Gastrocnemius medialis (tissue), 4 donors: ENCODE results near the gene HSCB.

Experiments used
- POLR2A ChIP-seq, 2 donors: fragments of 450-650 bp; IDR thresholded peaks; one replicate each; pipeline ENCODE4 v1.6.1; 2017; ENCODE audit warnings: antibody characterized with exemption in 2 of 2, mild to moderate bottlenecking in 2 of 2, moderate library complexity in 2 of 2
- TF ChIP-seq, protein P1 (sequence below), 5 experiments: fragments of 450-650 bp in 3 of 5; fragments of 200-600 bp in 2 of 5; sonication (generic) in 2 of 5; IDR thresholded peaks in 4 of 5; conservative IDR thresholded peaks in 1 of 5; 1 replicate in 4 of 5; 2 replicates in 1 of 5; pipeline ENCODE4 v1.5.1; 2016 to 2019; ENCODE audit warnings: antibody characterized with exemption in 5 of 5, mild to moderate bottlenecking in 3 of 5, moderate library complexity in 3 of 5

DNA sequence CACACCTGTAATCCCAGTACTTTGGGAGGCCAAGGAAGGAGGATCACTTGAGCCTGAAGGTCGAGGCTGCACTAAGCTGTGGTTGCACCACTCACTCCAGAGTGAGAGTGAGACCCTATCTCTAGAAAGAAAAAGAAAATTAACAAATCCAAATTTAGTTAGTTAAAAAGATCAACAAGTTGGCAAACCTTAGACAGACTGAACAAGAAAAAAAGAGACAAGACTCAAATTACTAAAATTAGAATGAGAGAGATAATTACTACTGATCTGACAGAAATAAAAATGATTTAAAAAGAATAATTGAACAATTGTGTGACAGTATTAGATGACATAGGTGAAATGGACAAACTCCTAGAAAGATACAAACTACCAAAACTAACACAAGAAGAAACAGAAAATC, 13.8 kb upstream of the HSCB start:
- TF ChIP-seq, protein P1, sequence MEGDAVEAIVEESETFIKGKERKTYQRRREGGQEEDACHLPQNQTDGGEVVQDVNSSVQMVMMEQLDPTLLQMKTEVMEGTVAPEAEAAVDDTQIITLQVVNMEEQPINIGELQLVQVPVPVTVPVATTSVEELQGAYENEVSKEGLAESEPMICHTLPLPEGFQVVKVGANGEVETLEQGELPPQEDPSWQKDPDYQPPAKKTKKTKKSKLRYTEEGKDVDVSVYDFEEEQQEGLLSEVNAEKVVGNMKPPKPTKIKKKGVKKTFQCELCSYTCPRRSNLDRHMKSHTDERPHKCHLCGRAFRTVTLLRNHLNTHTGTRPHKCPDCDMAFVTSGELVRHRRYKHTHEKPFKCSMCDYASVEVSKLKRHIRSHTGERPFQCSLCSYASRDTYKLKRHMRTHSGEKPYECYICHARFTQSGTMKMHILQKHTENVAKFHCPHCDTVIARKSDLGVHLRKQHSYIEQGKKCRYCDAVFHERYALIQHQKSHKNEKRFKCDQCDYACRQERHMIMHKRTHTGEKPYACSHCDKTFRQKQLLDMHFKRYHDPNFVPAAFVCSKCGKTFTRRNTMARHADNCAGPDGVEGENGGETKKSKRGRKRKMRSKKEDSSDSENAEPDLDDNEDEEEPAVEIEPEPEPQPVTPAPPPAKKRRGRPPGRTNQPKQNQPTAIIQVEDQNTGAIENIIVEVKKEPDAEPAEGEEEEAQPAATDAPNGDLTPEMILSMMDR (IDR thresholded peaks at IDR 0.05 in 4 of 5, conservative IDR thresholded peaks at IDR 0.05 in 1 of 5) = no peak
- no peak for TF ChIP-seq POLR2A (IDR thresholded peaks at IDR 0.05)
